M059J (cell line): ENCODE data around the gene PHACTR3. TPM values are rescaled to one million over a fixed set of nuclear protein-coding genes. Genes with fewer than 3 reads are reported as not detected.
A peak's percentile ranks its signal among the peaks of the same experiment; 100 is the strongest.

Experiments used
- DNase-seq: peaks from one replicate; pipeline ENCODE4 v3.0.0-alpha.2; 2012; ENCODE audit warnings: low read depth
- total RNA-seq: library from RNA; depleted of rRNA; stranded (reverse); fragments of >200 nt; shearing (Covaris generic); gene quantifications from 2 replicates; pipeline ENCODE4 v1.2.3, GENCODE V29; 2014

Gene PHACTR3
- total RNA-seq, 1 experiment from 2014 or later, result not detected

DNA sequence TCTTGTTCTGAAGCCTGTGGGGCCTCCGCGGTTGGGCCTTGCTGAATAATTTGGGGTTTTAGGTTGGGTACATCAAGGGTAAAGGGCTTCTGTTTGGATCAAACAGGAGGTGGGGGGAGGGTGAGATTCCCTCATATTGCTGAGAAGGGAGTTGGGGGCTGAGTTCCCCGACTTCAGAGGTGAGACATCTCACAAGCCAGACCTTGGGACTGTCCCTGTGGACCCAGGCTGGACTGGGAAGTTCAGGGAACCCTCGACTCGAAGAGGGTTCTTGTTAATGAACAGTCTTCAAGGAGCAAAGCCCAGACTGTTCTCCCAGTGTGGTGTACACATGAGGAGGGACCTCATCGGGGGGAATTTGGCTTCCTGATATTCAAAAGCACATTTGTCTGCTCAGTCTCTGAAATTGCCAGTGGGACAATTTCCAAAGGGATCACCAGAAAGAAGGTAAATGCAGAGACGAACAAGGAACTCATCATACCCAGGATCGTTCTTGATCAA, 210.6 kb downstream of the PHACTR3 start:
- no peak for DNase-seq

DNA sequence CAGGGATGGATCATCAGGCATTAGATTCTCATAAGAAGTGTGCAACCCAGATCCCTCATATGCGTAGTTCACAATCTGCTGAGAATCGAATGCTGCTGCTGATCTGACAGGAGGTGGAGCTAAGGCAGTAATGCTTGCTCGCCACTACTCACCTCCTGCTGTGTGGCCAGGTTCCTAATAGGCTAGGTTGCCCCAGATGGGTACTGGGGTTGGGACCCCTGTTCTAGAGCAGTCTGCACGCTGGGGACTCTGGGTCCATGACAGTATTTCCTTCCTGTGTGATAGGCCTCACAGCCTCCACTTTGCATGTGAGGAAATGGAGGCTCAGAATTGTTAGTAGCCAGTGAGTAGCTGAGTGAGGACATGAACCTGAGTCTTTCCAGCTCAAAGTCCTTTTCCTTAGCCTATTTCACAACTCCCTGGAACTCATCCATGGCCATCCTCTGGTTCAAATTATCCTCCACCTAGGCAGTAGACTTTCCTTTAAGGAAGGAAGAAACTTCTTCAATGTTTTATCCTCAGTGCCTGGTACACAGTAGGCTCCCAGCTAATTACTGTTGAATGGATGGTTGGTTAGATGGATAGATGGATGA, 211.9 kb downstream of the PHACTR3 start:
- no peak for DNase-seq

DNA sequence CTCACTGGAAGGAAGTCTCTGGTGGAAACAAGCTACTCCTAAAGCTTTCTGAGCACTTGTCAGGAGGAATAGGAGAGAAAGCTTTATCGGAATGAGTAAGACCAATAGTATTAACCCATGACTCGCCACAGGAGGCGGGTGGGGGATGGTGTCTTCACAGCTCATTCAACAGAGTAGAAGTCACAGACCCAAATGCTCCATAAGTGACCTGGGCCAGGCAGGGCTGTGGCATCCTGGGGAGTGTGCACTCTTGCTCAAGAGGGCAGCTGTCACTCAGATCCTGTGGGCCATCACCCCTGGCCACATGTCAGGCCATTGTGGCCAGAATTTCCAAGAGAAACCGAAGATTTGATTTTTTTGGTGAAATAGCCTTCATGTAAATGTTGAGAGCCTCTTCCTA, 213.1 kb downstream of the PHACTR3 start:
- DNase-seq, result no peak

- DNase-seq, result no peak
Observed at GRCh38 chr20:59817846-59818615, 213.7 kb downstream of the PHACTR3 start.

- no peak for DNase-seq
Observed at GRCh38 chr20:59818911-59819310, 214.6 kb downstream of the PHACTR3 start.

DNA sequence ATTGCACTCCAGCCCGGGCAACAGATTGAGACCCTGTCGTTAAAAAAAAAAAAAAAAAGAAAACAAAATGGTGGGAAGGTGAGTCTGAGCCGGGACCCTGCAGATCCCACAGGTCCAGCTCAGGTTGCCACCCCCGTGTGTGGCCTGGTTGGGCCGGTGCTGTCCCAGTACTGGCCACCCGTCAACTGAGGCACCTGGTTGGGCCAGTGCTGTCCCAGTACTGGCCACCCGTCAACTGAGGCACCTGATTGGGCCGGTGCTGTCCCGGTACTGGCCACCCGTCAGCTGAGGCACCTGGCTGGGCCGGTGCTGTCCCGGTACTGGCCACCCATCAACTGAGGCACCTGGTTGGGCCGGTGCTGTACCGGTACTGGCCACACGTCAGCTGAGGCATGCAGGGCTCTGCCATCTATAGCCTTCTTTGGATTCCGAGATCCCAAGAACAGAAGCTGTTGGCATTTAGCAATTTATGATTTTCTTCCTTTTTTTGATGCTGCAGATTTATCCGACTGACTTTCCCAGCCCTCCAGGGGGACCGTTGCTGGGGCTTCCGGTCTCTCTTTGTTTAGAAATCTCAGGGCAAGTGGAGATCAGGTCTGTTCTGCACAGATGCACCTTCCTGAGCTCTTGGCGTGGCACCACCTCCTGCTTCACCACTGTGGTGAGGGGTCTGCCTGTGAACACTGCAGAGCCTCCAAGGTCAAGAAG, 215.3 kb downstream of the PHACTR3 start:
- DNase-seq, result no peak

GRCh38 chr20:59820204-59821041, 216.1 kb downstream of the PHACTR3 start:
- peak; percentile 16 for DNase-seq

DNA sequence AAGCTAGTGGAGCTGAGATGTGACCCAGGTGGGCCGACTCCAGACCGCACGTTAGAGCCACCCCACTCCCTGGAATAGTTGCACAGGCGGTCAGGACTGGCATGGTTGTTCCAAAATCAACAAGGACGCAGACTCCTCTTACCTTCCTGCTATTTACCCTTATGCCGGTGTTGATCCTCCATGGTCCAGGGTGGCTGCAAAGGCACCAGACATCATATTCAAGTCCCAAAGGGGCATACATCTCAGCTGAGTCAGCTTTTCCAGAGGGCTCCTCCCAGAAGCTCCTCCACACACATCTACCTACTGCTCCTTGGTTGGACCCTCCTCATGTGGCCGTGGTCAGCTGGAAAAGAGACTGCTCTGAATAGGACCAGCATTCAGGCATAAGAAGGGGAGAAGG, 216.9 kb downstream of the PHACTR3 start:
- no peak for DNase-seq

DNA sequence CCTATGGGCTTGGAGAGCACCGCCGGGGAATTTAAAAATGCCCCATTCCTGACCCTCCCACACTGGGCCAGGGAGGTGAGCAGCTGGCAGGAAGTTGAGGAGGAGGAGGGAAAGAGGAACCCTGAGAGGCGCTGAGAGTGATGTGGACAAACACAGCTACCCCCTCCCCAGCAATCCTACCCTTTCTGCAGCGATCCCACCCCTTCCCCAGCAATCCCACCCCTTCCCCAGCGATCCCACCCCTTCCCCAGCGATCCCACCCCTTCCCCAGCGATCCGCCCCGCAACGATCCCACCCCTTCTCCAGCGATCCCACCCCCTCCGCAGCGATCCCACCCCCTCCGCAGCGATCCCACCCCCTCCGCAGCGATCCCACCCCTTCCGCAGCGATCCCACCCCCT, 217.4 kb downstream of the PHACTR3 start:
- no peak for DNase-seq

DNA sequence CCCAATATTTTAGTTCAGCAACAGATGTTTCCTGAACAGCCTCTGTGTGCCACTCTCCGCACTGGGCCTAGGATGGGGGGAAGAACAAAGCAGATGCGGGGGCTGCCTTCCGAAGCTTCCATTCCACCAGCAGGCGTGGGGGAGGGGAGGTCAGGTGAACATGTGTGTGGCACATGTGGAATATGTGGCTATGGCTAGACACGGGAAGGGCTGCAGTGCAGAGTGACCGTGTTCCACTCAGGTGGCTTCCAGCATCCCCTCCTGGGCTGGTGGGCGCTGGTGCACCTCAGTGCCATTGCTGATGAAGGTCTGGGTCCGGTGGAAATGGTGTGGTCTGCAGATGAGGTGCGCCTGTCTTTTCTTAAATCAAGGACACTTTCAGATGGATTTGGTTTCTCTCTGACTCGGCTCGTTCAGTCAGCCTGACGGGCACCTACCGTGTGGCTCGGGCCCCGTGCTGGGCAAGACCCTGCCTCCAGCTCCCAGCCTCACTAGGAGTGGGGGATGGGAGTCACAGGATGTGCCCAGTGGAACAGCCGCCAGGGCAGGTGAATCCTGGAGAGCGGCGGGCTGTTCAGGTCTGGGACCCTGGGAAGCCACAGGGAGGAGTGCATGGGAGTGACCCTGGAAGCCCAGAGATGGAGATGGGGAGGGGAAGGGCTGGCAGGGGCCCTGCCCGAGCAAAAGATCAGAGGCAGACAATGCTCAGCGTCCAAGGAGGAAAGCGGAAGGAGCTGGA, 218.1 kb downstream of the PHACTR3 start:
- DNase-seq, result no peak

- DNase-seq, result no peak
Observed at GRCh38 chr20:59823030-59823423, 218.7 kb downstream of the PHACTR3 start.

GRCh38 chr20:59823491-59824259, 219.3 kb downstream of the PHACTR3 start:
- DNase-seq, result no peak

- no peak for DNase-seq
Observed at GRCh38 chr20:59824711-59825562, 220.6 kb downstream of the PHACTR3 start.

DNA sequence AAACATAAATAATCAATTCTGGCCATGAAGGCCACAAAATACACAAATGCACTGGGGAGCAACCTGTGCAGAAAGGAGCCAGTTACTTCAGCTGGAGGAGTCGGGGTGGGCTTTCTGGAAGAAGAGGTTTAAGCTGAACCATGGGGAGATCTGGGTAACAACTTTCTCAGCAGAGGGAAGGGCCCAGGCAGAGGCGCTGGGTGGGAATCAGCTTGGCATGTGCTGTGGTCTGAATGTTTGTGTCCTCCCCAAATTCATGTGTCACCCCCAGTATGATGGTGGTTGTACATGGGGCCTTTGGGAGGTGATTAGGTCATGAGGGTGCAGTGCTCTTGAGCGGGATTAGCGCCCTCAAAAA, 221.2 kb downstream of the PHACTR3 start:
- DNase-seq, result no peak

DNA sequence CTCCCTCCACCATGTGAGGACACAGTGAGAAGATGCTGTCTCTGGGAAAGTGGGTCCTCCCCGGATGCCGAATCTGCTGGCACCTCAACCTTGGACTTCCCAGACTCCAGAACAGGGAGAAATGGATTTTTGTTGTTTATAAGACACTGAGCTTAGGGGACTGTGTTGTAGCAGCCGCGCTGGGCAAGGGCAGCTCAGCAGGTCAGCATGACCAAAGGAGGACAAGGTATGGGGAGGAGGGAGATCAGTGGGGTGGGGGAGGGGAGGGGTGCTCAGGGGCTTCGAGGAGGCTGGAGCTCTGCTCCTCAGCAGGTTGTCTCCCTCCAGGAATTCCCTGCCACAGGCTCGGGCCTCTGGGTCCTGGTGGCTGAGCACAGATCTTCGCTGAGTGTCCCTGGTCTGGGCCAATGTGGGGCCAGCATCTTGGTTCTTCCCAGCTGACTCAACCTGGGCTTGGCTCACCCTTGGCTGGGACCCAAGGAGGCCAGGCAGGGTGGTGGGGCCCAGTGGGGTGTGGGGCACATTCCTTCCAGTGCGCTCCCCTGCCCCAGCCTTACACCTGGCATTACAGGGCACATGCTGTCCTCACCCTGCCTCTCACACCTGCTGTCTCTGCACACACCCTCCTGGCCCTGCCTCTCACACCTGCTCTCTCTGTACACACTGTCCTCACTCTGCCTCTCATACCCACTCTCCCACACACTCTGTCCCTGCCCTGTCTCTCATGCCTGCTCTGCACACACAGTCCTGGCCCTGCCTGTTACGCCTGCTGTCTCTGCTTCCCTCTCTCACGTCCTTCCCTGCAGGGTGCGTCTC, 221.8 kb downstream of the PHACTR3 start:
- DNase-seq, result no peak

DNA sequence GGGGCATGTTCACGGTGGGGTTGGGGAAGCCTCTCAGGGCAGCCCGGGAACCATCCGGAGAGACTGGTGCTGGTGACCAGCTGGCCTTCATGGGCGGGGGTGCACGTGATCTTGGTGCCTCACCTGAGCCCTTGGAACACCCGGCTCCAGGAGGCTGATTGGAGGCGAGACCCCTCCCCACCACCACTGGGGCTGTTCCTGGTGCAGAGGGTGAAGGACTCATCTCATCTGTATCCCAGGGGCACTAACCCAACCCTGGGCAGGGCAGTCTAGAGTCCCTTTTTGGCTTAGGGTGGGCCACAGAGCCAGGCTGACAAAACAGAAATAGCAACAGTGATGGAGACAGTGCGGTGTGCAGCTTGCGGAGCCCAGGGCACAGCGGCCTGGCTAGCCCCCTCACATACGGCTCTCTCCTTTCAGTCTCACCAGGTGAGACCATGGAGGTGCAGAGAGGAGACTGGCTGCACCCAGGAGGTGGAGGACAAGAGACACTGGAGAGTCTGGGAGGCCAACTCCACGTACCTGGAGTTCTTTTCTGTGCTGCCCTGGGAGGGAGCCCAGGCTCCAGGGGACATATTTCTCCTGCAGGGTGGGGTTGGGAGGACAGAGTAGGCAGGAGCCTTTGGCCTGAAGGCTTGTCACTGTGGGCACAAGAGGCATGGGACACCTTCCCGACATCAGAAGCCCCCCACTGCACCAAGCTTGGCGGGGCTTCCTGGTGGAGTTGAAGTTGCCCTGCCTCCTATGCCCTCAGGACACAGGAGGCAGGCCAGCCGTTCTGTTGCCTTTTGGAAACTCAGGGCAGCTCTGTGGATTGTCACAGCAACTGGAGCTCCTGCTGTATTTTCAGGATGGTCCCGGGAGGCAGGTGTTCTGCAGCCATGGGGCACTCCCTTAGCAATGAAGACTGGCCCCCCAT, 223.1 kb downstream of the PHACTR3 start:
- DNase-seq, result no peak
